HEK293T (cell line): ENCODE data around the gene WTIP.

Experiments
- CTBP1 ChIP-seq: fragments of 450-650 bp; IDR thresholded peaks from 2 replicates; pipeline ENCODE4 v1.6.1; 2016; ENCODE audit warnings: borderline replicate concordance
- ELF4 ChIP-seq: fragments of 450-650 bp; IDR thresholded peaks from 2 replicates; pipeline ENCODE4 v1.6.1; 2017; ENCODE audit warnings: antibody characterized with exemption
- FOXA1 ChIP-seq: fragments of 450-650 bp; IDR thresholded peaks from 2 replicates; pipeline ENCODE4 v1.6.1; 2016; ENCODE audit warnings: mild to moderate bottlenecking
- FOXK2 ChIP-seq: fragments of 450-650 bp; IDR thresholded peaks from 2 replicates; pipeline ENCODE4 v1.6.1; 2016; ENCODE audit warnings: mild to moderate bottlenecking
- FOXM1 ChIP-seq: fragments of 450-650 bp; IDR thresholded peaks from 2 replicates; pipeline ENCODE4 v1.6.1; 2017; ENCODE audit warnings: mild to moderate bottlenecking, borderline replicate concordance
- HDGF ChIP-seq: fragments of 450-650 bp; IDR thresholded peaks from 2 replicates; pipeline ENCODE4 v1.6.1; 2017; ENCODE audit warnings: antibody characterized with exemption, borderline replicate concordance
- L3MBTL2 ChIP-seq: fragments of 450-650 bp; conservative IDR thresholded peaks from 2 replicates; pipeline ENCODE4 v1.6.1; 2016; ENCODE audit warnings: mild to moderate bottlenecking
- SP1 ChIP-seq: fragments of 450-650 bp; IDR thresholded peaks from 2 replicates; pipeline ENCODE4 v1.6.1; 2017
- SUZ12 ChIP-seq: fragments of 450-650 bp; IDR thresholded peaks from 2 replicates; pipeline ENCODE4 v1.6.1; 2016; ENCODE audit warnings: mild to moderate bottlenecking
- TARDBP ChIP-seq: fragments of 450-650 bp; IDR thresholded peaks from 2 replicates; pipeline ENCODE4 v1.6.1; 2016
- ZNF384 ChIP-seq: fragments of 450-650 bp; IDR thresholded peaks from 2 replicates; pipeline ENCODE4 v1.6.1; 2016
- TF ChIP-seq, protein P1 (sequence below): fragments of 450-650 bp; IDR thresholded peaks from 2 replicates; pipeline ENCODE4 v1.6.1; 2016

DNA sequence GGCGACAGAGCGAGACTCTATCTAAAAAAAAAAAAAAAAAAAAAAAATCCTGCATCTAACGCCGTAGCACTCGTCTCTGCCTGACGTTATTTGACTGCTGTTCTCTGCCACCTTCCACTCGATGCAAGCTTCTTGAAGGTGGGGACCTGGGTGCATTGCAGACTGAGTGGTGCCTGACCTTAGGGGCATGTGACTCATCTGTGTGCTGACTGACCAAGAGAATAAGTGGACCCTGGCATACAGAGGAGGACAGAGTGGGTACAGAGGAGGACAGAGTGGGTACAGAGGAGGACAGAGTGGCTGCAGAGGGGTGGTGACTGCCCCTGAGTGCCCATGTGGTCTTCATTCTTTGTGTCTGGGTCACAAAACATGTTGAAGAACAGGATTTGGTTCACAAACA lies 7.6 kb downstream of the WTIP start:
- TF ChIP-seq ZNF384 (no peak), SP1 (no peak), L3MBTL2 (no peak), FOXK2 (no peak), FOXM1 (no peak), SUZ12 (no peak), TARDBP (no peak), HDGF (no peak), ELF4 (no peak), CTBP1 (no peak), FOXA1 (no peak)
- TF ChIP-seq, protein P1, sequence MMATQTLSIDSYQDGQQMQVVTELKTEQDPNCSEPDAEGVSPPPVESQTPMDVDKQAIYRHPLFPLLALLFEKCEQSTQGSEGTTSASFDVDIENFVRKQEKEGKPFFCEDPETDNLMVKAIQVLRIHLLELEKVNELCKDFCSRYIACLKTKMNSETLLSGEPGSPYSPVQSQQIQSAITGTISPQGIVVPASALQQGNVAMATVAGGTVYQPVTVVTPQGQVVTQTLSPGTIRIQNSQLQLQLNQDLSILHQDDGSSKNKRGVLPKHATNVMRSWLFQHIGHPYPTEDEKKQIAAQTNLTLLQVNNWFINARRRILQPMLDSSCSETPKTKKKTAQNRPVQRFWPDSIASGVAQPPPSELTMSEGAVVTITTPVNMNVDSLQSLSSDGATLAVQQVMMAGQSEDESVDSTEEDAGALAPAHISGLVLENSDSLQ, result no peak
